ENCODE measurements around the gene ZNF653.

The ZNF653 gene

GRCh38 chr19:11513946-11514345, 8.3 kb upstream of the ZNF653 start:
- DNase-seq: no peak

GRCh38 chr19:11510444-11510843, 4.8 kb upstream of the ZNF653 start:
- no peak for DNase-seq

GRCh38 chr19:11507370-11508078, 1.9 kb upstream of the ZNF653 start:
- DNase-seq: no peak

GRCh38 chr19:11506967-11507366, 1.3 kb upstream of the ZNF653 start:
- no peak for DNase-seq

DNA sequence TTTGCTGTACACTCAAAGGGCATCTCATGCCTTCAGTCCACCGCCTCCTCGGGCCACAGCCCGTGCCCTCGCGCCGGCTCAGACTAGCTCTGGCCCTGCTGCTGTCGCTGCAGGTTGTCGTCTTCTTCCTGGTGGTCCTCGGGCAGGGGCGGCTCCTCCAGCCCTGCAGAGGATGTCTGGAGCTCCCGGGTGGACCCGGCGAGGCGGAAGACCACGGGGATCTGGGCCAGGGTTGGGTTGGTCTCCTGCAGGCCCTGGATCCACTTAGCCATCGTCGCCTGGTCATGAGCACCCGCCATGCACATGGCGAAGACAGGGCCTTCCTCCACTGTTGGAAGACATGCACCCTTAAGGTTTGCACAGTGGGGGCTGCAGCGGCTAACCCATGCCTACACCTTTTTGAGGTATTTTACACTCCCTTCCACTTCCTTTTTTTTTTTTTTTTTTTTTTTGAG, 489 bp upstream of the ZNF653 start:
- no peak for DNase-seq

DNA sequence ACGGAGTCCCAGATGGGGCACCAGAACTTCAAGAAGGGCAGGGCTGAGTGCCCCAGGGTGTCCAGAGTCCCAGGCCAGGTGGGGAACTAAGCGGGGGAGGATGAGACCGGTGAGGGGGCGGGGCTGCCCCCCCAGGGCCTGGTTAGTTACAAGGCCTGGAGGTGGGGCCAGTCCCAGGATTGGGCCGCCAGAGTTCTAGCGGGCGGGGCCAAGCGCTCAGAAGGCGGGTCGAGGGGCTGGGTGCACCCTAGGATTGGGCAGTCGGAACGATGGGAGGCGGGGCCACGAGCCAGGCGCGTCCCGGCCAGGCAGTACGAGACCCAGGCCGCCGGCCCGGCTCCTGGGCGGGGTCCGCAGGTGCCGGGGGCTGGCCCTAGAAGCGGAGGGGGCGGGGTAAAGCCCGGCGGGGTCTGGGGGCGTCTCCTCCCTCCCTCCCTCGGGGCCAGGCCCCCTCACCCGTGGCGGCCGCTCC, 571 bp downstream of the ZNF653 start:
- DNase-seq: peak; percentile 89

DNA sequence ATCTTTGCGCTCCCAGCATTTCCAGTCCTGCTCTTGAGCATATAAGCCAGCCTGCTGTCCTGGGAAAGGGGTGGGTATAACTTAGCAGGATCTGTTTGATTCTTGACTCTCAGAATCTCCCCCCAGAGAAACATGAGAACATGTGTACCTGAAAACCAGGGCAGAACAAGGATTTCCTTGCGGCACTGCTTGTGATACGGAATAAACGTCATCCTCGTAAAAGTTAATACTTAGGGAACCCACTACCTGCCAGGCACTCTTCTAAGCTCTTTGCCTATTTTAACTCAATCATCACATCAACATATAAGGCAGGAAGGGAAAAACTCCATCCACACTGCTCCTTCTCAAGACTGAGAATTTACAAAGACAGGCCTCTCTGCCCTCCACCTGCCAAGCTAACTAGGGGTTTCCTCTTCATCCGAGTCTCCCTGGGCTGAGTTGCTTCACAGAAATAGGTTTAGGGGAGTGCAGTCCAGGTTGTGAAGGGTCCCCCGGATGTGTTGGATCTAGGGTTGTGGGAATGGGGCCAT, 1.1 kb downstream of the ZNF653 start:
- DNase-seq: no peak

DNA sequence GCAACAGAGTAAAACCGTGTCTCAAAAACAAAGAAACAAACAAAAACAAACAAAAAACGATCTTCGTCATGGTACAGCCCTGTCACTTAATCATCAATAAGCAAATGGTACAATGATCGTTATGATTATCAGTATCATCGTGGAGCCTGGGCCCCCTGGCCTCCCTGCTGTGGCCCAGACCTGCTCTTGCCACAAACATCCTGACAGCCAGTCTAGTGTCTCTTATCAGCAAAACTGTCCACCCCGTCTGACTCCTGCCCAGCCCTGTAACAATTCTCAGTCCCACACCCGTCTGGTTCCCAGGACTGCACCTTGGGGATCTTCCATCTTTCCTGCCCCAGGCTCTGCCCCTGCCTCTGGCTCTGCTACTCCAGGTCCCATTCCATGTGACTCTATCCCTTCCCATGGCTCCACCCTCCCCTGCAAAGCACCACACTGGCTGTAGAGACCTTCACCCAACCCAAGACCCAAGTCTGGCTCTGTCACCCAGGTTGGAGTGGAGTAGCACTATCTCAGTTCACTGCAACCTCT, 5.7 kb downstream of the ZNF653 start:
- DNase-seq: no peak

DNA sequence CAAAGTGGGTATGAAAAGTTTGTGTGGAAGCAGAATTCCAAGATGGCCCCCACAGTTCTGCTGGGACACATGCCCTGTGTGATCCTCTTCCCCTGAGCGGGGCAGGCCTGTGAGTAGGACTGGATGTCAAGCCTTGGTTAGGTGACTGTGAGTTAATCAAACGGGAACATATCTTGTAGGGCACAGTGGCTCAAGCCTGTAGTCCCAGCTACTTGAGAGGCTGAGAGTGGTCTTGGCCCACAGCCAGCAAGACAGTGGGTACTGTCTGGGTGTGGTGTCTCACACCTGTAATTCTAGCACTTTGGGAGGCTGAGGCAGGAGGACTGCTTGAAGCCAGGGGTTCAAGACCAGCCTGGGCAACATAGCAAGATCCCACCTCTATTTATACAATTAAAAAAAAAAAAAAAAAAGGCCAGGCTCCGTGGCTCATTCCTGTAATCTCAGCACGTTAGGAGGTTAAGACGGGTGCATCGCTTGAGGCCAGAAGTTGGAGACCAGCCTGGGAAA, 6.4 kb downstream of the ZNF653 start:
- no peak for DNase-seq

DNA sequence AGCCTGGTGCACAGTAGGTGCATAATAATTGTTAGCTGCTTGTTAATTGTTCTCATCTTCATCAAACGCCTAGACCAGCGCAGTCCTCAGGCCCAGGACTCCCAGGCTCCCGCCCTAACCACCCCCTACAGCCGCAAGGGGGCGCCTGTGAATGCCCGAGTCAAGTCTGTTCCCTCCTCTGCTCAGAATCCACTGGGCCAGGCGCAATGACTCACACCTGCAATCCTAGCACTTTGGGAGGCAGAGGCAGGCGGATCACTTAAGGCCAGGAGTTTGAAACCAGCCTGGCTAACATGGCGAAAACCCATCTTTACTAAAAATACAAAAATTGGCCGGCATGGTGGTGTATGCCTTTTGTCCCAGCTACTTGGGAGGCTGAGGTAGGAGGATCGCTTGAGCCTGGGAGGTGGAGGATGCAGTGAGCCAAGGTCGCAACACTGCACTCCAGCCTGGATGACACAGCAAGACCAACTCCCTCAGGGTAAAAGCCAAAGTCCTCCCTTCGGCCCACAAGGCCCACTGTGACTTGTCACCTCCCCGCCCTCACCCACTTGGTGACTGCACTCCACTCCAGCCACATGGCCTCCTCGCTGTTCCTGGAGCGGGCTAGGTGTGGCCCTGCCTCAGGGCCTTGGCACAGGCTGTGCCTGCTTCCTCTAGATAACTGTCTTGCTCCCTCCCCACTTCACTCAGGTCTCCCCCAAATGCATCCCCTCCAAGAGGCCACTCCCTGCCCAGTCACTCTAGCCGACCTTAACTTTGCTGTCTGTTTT, 9.1 kb downstream of the ZNF653 start:
- DNase-seq: peak; percentile 79

DNA sequence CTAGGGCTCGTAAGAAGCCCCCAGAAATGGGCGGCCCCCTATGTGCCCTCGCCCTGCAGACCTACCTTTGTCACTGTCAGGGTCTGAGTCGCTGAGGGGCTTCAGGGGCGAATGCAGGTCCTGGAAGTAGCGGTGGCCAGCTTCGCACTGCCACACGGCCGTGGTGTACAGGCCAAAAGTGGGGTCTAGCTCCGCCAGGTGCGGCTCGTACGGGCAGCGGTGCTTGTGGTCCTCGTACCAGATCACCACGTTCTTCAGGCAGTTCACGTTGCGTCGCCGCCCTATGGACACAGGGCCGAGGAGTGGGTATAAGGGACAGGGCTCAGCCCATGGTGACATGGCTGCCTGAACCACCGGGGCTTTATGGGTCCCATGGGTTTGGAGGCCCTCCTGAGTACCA, 9.8 kb downstream of the ZNF653 start:
- no peak for DNase-seq

DNA sequence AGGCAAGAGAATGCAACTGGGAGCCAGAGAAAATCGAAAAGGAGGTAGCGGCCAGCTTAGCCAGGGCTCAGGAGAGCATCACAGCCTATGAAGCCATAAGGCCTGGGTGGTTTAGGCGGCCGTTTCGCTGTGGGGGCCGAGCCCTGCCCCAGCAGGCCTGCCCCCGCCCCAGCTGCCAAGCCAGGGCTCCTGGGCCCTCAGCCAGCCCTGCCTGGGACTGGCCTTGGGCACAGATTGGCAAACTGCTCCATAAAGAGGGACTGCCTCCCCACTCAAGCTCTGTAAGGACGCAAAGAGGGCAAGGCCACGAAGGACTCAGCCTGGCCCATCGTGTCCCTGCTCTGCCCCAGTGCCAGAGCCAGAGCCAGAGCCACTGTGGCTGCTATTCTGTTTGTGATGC, 10.2 kb downstream of the ZNF653 start:
- no peak for DNase-seq

DNA sequence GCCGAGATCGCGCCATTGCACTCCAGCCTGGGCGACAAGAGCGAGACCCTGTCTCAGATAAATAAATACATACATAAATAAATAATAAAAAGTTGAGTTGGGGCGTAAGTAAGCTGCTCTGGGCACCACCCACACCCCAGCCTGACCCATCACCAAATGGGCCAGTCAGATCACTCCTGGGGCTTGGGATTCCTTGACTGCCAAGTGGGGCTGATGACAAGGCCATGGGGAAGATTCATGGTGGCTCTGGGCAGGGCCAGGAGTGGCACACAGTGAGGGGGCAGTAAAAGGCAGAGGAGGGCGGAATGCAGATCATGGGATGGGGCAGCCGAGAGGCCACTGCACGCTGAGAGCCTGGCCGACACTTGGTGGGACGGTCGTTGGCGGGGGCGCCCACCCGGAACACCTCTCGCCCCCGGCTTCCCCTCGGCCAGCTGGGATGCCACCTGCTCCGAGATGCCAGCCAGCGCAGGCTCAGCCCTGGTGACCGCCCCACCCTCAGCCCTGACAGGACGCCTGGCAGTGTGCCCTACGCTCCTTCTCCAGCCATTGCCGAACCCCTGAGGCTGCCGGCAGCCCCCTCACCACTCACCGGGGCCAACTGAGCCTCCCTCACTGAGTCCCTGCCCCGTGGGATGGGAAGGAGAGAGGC, 10.9 kb downstream of the ZNF653 start:
- no peak for DNase-seq

GRCh38 chr19:11489378-11489777, 16.3 kb downstream of the ZNF653 start:
- no peak for DNase-seq

DNA sequence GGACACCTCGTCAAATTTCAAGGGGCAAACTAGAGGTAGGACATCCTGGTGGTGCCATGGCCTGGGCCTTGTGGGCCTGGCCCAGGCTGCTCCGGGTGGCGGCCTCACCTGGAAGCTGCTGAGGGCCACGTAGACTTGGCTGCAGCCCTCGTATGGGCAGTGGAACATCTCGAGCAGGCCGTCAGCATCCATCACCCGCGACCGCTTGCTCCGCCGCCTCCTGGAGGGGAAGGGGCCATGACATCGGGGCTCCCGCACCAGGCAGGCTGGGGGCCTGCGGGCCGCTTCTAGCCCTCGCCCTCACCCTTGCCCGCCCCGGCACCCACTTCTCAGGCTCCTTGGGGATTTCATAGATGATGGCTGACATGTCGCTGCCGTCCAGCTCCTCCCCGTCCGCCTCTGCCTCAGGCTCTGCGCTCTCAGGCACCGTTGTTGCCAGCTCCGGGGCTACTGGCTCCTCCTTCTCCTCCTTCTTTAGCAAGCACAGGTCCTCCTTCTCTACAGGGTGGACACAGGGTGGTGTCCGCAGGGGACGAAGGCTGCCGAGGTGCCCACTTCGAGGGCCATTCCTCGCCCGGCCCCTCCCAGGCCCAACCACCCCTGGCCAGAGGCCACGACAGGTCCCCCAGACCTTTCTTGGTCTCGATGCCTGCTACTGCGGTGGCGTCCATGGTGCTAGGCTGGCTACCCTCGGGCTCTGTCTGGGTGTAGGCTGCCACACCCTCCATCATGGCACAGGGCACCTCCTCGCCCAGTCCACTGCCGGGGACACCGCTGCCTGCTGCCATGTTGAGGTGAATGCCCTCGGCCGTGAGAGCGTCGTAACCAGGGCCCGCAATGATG, 18.8 kb downstream of the ZNF653 start:
- no peak for DNase-seq

- no peak for DNase-seq
These were observed 20.3 kb downstream of the ZNF653 start for GRCh38 chr19:11485245-11485837.

DNA sequence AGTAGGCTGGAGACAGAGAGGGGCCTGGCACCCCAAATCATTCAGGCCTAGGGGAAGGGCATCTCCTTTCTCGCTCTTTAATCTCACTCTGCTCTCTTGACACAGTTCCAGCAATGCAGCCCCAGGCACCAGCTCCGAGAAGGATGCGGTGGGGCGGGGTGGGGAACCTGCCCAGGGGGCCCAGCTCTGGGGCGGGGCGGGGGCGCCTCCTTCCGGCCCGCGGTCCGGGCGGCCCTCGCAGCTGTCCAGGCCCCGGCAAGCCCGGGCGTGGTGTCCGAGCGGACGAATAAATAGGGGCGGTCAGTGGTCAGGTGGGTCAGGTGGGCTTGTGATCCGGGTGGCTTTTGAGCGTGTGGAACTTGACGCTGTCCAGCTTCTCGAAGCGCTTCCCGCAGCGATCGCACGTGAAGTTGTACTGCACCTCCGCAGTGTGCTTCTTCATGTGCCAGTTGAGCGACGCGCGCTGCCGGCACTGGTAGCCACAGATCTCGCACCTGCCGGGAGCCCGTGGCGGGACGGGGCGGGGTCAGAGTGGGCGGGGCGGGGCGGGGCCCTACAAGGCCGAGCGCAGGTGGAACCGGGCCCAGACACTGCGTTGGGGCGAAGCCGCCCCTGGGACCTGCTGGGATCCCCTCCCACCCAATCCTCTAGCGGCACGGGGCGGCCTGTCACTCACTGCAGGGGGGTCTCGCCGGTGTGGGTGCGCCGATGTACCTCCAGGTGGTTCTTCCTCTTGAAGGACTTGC, 22.1 kb downstream of the ZNF653 start:
- no peak for DNase-seq

DNA sequence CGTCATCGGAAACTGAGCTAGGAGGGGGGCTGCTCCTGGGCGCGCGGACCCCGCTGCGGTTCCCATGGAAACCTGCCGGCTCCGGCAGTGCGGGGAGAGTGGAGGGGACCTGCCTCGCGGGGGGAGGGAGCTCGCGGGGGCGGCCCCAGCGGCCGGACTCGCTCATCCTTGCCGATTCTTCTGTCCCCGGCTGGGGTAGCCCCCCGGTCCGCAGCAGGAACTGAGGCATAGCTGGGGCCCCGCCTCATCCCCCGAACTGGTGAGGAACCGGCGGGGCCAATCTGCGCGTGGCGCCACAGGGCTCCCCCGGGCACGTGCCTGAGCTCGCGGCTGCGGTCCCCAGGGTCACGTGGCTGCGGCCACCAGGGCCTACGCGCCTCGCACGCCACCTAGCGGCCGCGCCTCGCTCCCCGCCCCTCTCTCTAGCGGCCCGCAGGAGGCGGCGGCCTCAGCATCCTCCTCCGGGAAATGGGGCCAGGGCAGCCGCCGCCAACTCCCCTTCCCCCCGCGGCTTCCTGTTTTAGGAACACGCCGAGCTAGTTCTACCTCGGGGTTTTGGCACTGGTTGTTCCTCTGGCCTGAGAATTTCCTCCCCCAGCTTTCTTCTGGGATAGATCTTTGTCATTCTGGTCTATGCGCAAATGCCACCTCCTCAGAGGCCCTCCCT, 23.1 kb downstream of the ZNF653 start:
- peak; percentile 80 for DNase-seq

DNA sequence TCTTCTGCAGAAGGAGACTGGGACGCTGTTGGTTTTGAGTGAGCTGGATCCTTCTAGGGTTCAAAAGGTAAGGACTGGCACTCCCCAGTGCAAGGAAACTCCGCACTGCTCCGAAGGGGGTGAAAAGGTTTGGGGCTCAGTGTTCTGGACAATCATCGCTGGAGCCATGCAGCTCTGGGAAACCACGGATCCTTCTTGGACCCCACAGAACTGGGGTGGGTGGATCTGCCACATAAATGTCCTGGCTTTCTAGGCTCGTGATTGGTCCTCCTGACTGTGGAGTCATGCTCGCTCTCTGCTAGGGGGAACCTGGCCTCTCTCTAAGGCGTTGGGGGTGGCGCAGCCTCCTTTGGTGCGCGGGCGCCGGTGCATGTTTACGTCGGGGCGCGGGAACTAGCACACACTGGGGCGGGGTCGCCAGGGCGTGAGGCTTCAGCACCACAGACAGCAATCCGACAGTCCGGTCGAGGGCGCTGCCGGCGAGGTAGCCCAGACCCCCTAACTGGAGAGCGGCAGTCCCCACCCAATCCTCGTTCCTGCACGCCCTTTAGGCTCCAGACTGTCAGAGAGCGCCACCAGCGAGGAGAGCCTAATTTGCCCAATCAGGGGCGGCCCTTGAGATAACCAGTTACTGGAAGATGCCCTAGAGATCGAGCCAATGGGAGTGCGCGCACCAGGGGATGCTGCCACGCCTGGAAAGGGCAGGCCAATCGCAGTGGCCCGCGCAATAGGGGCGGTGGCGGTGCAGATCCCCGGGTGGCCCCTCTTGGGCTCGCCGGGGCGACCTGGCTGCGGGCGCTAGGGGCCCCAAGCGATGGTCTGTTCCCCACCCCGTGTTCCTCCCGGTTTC, 23.9 kb downstream of the ZNF653 start:
- DNase-seq: peak; percentile 95
